Measurements from ENCODE around the gene CFAP45.

The CFAP45 gene

DNA sequence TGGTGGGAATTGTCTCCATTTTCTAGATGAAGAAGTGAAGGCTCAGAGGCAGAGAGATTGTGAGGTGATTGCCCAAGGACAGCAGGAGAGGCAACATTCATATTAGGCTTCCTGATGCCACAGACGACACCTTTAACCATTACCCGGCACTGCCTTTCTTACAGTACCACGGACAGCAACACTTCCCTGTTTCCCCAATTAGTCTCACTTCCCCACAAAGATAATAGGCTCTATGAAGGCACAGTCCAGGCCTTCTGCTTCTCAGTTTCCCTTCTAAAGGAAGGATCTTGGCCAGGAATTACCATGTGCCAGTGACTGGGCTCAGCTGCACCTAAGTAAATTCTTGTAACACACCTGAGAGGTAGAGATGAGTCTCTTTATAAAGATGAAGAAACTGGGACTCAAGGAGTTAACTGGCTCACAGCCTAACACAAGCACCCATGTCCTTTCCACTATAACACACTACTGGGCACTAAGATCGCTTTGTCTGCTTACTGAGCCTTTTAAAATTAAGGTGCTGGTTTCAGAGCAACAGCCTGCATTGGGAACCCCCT, 35.8 kb upstream of the CFAP45 start:
- no peak for DNase-seq

- DNase-seq = no peak
These were observed 35.3 kb upstream of the CFAP45 start for GRCh38 chr1:159935305-159935704.

- no peak for DNase-seq
These were observed 34.4 kb upstream of the CFAP45 start for GRCh38 chr1:159934136-159935039.

DNA sequence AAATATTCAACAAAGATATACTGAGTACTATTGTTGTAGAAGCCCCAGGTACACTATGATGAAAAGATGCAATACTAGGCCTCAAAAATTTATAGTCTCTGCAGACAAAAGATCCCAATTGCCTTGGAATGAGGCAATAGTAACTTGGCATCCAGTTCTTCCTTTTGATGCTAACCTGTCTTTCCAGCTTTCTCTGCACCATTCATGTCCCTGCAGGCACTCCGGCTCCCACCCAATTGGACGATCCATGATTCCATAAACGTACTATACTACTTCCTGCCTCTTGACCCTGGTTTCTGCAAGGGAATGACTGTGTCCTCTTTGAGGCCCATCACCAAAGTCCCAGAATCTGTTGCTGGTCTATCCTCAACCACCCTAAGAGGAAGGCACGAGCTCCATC, 33.4 kb upstream of the CFAP45 start:
- no peak for DNase-seq

GRCh38 chr1:159932296-159933285, 32.6 kb upstream of the CFAP45 start:
- no peak for DNase-seq

- DNase-seq = no peak
These were observed 31.8 kb upstream of the CFAP45 start for GRCh38 chr1:159931795-159932173.

- DNase-seq = no peak
These were observed 31.3 kb upstream of the CFAP45 start for GRCh38 chr1:159931101-159931794.

- DNase-seq = no peak
These were observed 30.7 kb upstream of the CFAP45 start for GRCh38 chr1:159930634-159931033.

DNA sequence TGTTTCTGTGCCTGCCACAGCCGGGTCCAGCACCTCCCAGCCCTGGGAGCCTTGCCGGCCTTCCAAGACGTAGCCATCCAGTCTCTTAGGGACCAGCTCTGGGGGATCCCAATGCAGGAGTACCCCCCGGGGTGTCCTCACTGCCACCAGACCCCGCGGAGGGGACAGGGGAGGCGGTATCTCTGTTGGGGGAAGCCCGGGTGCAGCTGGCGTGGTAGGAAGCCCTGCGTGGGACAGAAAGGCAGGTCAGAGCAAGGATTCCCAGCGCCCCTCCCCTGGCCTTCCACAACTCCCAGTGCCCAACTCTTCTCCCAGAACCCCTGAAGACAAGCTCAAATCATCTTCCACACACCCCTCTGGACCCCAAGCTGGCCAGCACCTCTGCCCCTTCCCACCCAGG, 30.3 kb upstream of the CFAP45 start:
- no peak for DNase-seq

DNA sequence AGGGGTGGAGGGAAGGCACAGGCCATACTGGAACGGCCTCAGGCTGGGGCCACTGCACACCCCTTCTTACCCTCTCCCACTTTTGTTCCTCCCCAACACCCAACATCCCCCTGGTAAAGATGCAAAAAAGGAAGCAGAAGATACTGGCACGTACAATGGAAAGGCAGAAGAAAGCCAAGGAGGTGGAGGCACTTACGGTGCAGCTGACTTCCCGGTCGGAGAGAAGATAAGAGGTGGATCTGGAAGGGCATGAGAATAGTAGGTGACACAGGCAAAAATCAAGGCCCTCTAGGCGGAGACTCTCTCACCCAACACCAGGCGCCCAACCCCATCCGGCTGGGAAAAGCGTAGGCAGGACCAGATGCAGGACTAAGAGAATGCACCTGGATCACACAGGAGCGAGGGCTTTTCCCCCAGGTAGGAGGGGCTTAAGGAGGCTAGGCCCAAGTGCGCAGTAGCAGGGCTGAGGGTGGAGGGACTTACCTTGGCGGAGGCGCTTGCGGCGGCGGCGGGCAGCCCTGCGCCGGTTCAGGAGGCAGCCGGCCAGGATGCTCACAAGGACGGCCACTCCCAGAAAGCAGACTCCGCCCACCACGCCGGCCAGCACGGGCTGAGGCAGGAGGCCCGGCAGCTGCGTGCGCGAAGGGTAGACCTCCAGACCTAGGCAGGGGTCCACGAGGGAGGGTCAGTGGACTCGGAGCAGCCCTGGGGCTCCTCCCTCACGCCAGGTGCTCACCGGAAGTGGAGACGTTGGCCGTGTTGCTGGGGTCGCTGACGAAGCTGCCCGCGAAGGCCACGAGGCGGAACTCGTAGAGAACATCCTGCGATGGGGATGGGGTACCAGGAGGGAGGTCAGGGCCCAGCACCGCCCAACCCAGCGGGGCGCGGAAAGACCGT, 29.4 kb upstream of the CFAP45 start:
- DNase-seq = no peak

DNA sequence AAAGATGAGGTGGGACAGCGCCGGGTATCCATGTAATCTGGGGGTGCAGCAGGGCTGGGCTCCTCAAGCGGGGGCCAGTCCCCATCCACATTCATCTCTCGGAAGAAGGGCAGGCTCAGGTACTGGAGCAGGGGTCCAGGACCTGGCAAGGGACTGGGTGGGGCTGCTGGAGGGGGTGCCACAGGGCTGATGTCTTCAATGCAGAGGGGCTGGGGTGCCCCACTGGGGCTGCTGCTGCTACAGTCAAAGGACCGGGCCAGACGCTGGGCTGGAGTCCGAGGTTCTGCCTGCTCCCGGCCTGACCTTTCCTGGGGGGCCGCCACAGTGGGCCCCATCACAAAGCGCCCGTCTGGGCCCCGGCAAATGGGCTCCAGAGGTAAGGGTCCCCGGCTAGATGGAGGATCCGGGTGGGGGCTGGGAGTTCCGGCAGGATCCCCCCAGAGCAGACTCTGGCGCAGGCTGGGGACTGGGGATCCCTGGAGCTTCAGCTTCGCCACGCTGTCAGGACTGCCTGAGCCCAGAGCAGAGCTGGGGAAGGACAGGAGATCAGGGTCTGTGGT, 28.6 kb upstream of the CFAP45 start:
- DNase-seq = no peak

DNA sequence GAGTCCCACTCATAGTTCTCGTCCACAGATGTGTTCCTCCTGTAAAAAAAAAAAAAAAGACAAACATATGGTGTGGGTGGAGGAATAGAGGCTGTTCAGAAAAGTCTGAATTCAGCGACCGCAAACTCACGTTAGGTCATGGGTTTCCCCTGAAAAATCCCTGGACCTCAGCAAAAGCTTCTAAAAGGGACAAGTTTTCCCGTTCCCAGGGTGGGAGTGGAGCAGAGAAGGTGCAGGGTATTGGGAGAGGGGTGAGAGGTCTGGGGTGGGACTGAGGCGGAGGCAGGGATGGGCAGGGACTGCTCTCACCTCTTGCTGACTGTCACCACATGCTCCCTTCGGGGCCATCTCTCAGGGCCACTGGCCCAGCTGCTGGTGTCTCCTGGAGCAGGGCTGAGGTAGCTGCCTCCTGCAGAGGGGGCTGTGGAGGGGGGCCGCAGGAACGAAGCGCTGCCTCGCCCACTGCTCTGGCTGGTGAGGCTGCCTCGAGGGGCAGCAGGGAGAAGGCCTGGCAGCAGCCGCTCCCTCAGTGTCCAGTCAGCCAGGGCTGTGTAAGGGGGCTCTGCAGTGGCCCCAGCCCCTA, 28.0 kb upstream of the CFAP45 start:
- no peak for DNase-seq

DNA sequence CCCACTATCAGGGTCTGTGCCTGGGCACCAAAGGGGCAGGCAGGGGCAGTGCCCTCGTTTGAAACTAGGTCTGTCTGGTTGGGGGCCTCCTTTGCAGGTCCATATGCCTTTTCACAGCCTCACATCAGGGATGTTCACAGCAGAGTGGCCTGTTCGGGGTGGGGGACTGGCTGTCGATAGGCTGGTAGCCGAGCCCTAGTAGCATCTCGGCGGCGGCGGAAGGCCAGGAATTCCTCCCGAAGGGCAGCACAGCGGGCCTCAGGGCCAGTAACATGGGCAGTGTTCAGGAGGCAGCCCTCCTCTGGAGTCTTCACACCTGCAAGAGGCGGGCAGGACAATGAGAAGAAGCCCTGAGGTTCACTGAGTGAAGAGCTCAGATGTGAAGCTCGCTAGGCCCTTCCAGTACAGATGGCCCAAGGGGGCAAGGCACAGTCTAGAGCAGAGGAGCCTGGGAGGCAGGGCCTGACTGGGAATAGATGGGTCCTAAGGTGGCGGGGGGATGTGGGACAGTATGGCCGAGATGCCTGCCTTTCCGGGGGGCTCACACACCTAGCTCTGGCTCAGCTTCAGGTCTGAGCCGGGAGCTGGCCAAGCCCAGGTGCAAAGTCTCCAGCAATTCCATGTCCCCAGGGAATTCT, 27.4 kb upstream of the CFAP45 start:
- DNase-seq = no peak

- no peak for DNase-seq
These were observed 25.7 kb upstream of the CFAP45 start for GRCh38 chr1:159925719-159926078.

DNA sequence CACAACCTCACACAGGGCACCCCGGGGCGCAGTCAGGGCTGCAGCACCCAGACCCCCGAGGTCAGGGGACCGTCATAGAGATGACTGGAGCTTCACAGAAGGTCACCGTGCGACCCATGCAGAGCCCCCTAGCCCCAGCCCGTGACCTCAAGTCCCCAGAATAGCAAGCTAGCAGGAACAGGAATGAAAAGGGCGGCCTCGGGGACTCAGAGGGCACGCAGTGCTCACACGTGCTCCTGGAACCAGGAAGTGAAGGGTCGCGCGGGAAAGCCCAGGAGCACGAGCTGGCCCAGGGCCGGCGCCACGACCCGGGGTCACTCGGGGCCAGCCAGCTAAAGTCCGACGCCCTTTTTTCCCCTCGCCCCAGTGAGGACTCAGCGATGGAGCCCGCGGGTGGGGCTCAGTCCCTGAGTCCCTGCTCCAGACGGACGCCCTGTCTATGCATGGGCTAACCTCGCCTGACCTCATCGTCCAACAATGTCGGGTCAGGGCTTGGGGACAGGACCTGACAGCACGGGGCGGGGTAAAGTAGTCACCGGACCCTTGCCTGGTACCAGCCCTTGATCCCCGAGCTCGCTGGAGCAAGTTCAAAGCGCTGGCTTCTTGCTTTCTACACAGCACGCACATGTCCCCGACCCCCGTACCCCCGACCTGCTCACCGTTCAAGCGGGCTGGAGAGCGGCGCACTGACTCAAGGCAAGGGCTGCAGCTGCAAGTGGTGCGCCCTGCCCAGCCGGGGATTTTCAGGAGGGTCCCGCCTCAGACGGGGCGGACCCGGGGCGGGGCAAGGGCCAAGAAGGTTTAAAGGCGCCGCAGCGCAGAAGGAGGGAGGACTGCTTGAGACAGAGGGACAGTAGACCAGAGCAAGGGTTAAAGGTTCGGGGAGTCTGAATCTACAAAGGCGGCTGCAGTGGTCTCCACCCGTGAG, 25.1 kb upstream of the CFAP45 start, which contains the start of gene TAGLN2:
TAGLN2 (minus strand) TSS at position 717 of the 928 bp plus-strand sequence. CDS start 4,998 bp downstream, outside the sequence.
- peak; percentile 93 for DNase-seq

- DNase-seq = peak; percentile 93
These were observed 24.2 kb upstream of the CFAP45 start for GRCh38 chr1:159924025-159924790.

- DNase-seq = peak; percentile 92
These were observed 23.4 kb upstream of the CFAP45 start for GRCh38 chr1:159923203-159924024.

All from EL (cell line).